Mesenchymal stem cell (in vitro differentiated cells and primary cell): ENCODE data around the gene DERA.

Source experiments
- DNase-seq: peaks from one replicate; pipeline ENCODE4 v3.0.0-alpha.2; 2013
- H2AFZ ChIP-seq: one replicate; pipeline ENCODE4 v1.6.1; 2013; ENCODE audit warnings: low read depth, mild to moderate bottlenecking, control low read depth, inconsistent platforms, low read length, moderate library complexity
- H2AK5ac ChIP-seq: 2 replicates; pipeline ENCODE4 v1.6.1; 2013; ENCODE audit warnings: low read length, moderate library complexity, mild to moderate bottlenecking, inconsistent platforms; ENCODE audit not compliant: severe bottlenecking
- H2BK120ac ChIP-seq: one replicate; pipeline ENCODE4 v1.6.1; 2013; ENCODE audit warnings: low read depth, mild to moderate bottlenecking, inconsistent platforms, low read length, moderate library complexity
- H2BK12ac ChIP-seq, 2 experiments: one replicate each; pipeline ENCODE4 v1.6.1; 2013; ENCODE audit warnings: inconsistent platforms in 2 of 2, low read length in 2 of 2, mild to moderate bottlenecking in 2 of 2, moderate library complexity in 2 of 2, control low read depth in 1 of 2
- H2BK15ac ChIP-seq: one replicate; pipeline ENCODE4 v1.6.1; 2013; ENCODE audit warnings: mild to moderate bottlenecking, low read depth, inconsistent platforms; ENCODE audit not compliant: poor library complexity, severe bottlenecking
- H2BK5ac ChIP-seq: 2 replicates; pipeline ENCODE4 v1.6.1; 2013; ENCODE audit warnings: low read depth, mild to moderate bottlenecking, low read length, control low read depth, inconsistent platforms; ENCODE audit not compliant: poor library complexity, severe bottlenecking
- H3K14ac ChIP-seq, 2 experiments: one replicate each; pipeline ENCODE4 v1.6.1; 2013; ENCODE audit warnings: inconsistent platforms in 2 of 2, low read length in 2 of 2, control low read depth in 1 of 2, mild to moderate bottlenecking in 1 of 2, moderate library complexity in 1 of 2
- H3K18ac ChIP-seq, 2 experiments: one replicate each; pipeline ENCODE4 v1.6.1; 2013; ENCODE audit warnings: inconsistent platforms in 2 of 2, low read length in 2 of 2, control low read depth in 1 of 2, low read depth in 1 of 2, mild to moderate bottlenecking in 1 of 2
- H3K23ac ChIP-seq, 2 experiments: one replicate each; pipeline ENCODE4 v1.6.1; 2013; ENCODE audit warnings: inconsistent platforms in 2 of 2, low read length in 2 of 2, mild to moderate bottlenecking in 2 of 2, moderate library complexity in 2 of 2, control low read depth in 1 of 2
- H3K27ac ChIP-seq: 2 replicates; pipeline ENCODE4 v1.5.1; 2013; ENCODE audit warnings: mild to moderate bottlenecking, moderate library complexity, low read length, control low read depth, inconsistent platforms; ENCODE audit not compliant: poor library complexity, severe bottlenecking
- H3K27me3 ChIP-seq, 2 experiments: 2 replicates each; pipeline versions ENCODE4 v1.6.1 to v1.7.0; 2013; ENCODE audit warnings: low read length in 2 of 2, mild to moderate bottlenecking in 2 of 2, moderate library complexity in 2 of 2, control low read depth in 1 of 2, inconsistent platforms in 1 of 2; ENCODE audit not compliant: control insufficient read depth in 1 of 2, insufficient read depth in 1 of 2
- H3K36me3 ChIP-seq, 2 experiments: 2 replicates each; pipeline versions ENCODE4 v1.6.1 to v1.7.0; 2013; ENCODE audit warnings: low read length in 2 of 2, control low read depth in 1 of 2, inconsistent platforms in 1 of 2, low read depth in 1 of 2, mild to moderate bottlenecking in 1 of 2; ENCODE audit not compliant: insufficient read depth in 2 of 2, control insufficient read depth in 1 of 2
- H3K4ac ChIP-seq, 2 experiments: one replicate each; pipeline ENCODE4 v1.6.1; 2013; ENCODE audit warnings: inconsistent platforms in 2 of 2, low read length in 2 of 2, mild to moderate bottlenecking in 2 of 2, moderate library complexity in 2 of 2, control low read depth in 1 of 2, low read depth in 1 of 2
- H3K4me1 ChIP-seq: 2 replicates; pipeline ENCODE4 v1.6.1; 2013; ENCODE audit warnings: low read depth, low read length, control low read depth; ENCODE audit not compliant: control insufficient read depth, insufficient read depth
- H3K4me2 ChIP-seq: 2 replicates; pipeline ENCODE4 v1.6.1; 2013; ENCODE audit warnings: low read length, mild to moderate bottlenecking, inconsistent platforms; ENCODE audit not compliant: poor library complexity, severe bottlenecking
- H3K4me3 ChIP-seq, 2 experiments: 2 replicates each; pipeline versions ENCODE4 v1.5.1 to v1.7.0; 2013; ENCODE audit warnings: low read length in 2 of 2, mild to moderate bottlenecking in 2 of 2, control low read depth in 1 of 2, low read depth in 1 of 2; ENCODE audit not compliant: insufficient read depth in 1 of 2
- H3K79me1 ChIP-seq: replicated peaks from 2 replicates; pipeline ENCODE4 v1.6.1; 2013; ENCODE audit warnings: mild to moderate bottlenecking, control low read depth, low read length, inconsistent platforms; ENCODE audit not compliant: poor library complexity, severe bottlenecking
- H3K9ac ChIP-seq: 2 replicates; pipeline ENCODE4 v1.7.0; 2013; ENCODE audit warnings: mild to moderate bottlenecking, low read length, moderate library complexity
- H3K9me3 ChIP-seq: 2 replicates; pipeline ENCODE4 v1.7.0; 2013; ENCODE audit warnings: mild to moderate bottlenecking, low read length; ENCODE audit not compliant: control insufficient read depth
- H4K8ac ChIP-seq: one replicate; pipeline ENCODE4 v1.6.1; 2013; ENCODE audit warnings: inconsistent platforms, mild to moderate bottlenecking, low read length, moderate library complexity
- H4K91ac ChIP-seq: one replicate; pipeline ENCODE4 v1.6.1; 2013; ENCODE audit warnings: mild to moderate bottlenecking, low read length, inconsistent platforms
- WGBS: methylation state at CpG from one replicate; pipeline ENCODE4 v1.1.7; 2013; ENCODE audit warnings: mixed read lengths; 5-methylcytosine and 5-hydroxymethylcytosine counted together

Gene DERA

GRCh38 chr12:15987696-15988095 lies 76.6 kb downstream of the DERA start:
- DNase-seq: no peak
- Histone ChIP-seq H3K23ac (no peak overlapping the region), H3K9me3 (no peaks in the 10 kb centered on the region), H3K4me1 (no peaks in the 10 kb centered on the region), H2BK5ac (no peak overlapping the region), H2BK120ac (no peak overlapping the region), H3K4ac (no peak overlapping the region), H2AK5ac (no peak overlapping the region), H4K91ac (no peak overlapping the region), H3K14ac (no peak overlapping the region), H3K36me3 (peaks cover 20 to 54% of the 10 kb centered on the region in 2 experiments), H3K4me3 (no peak overlapping the region), H4K8ac (no peak overlapping the region), H3K4me2 (no peak overlapping the region), H3K27me3 (no peaks in the 10 kb centered on the region), H2BK15ac (no peak overlapping the region), H3K27ac (no peak overlapping the region), H2BK12ac (no peak overlapping the region), H2AFZ (no peak overlapping the region), H3K79me1 (peaks cover 26% of the 10 kb centered on the region), H3K18ac (no peak overlapping the region), H3K9ac (no peak overlapping the region)
- 98% methylated on average over 11 of the region's 11 CpGs for WGBS

- no peak overlapping the region for H3K4me3 ChIP-seq
- no peak overlapping the region for H2BK15ac ChIP-seq
- H3K79me1 ChIP-seq: peaks cover 16% of the 10 kb centered on the region
- peaks cover 17 to 42% of the 10 kb centered on the region in 2 experiments for H3K36me3 ChIP-seq
- no peak overlapping the region for H3K14ac ChIP-seq
- 92% methylated on average over 4 of the region's 6 CpGs for WGBS
- H3K4ac ChIP-seq: no peak overlapping the region
- H2AK5ac ChIP-seq: no peak overlapping the region
- no peak for DNase-seq
- H3K27me3 ChIP-seq: no peaks in the 10 kb centered on the region
- H2AFZ ChIP-seq: no peak overlapping the region
- H3K9ac ChIP-seq: no peak overlapping the region
- no peak overlapping the region for H3K4me2 ChIP-seq
- no peak overlapping the region for H4K91ac ChIP-seq
- H4K8ac ChIP-seq: no peak overlapping the region
- no peak overlapping the region for H3K18ac ChIP-seq
- H3K9me3 ChIP-seq: no peaks in the 10 kb centered on the region
- no peak overlapping the region for H2BK120ac ChIP-seq
- no peaks in the 10 kb centered on the region for H3K4me1 ChIP-seq
- H3K27ac ChIP-seq: no peak overlapping the region
- H2BK5ac ChIP-seq: no peak overlapping the region
- no peak overlapping the region for H3K23ac ChIP-seq
- no peak overlapping the region for H2BK12ac ChIP-seq
These were observed 78.0 kb downstream of the DERA start for GRCh38 chr12:15988983-15989755.

- no peak overlapping the region for H2AK5ac ChIP-seq
- no peak overlapping the region for H2AFZ ChIP-seq
- H3K4me3 ChIP-seq: no peak overlapping the region
- H3K23ac ChIP-seq: no peak overlapping the region
- H2BK15ac ChIP-seq: no peak overlapping the region
- no peak overlapping the region for H3K9ac ChIP-seq
- peaks cover 3 to 10% of the 10 kb centered on the region in 2 experiments for H3K36me3 ChIP-seq
- no peaks in the 10 kb centered on the region for H3K27me3 ChIP-seq
- no peak overlapping the region for H3K14ac ChIP-seq
- H3K18ac ChIP-seq: no peak overlapping the region
- no peak overlapping the region for H2BK5ac ChIP-seq
- no peak overlapping the region for H4K91ac ChIP-seq
- H3K27ac ChIP-seq: no peak overlapping the region
- H2BK12ac ChIP-seq: no peak overlapping the region
- no peak for DNase-seq
- peaks cover 2% of the 10 kb centered on the region for H3K4me1 ChIP-seq
- H4K8ac ChIP-seq: no peak overlapping the region
- 100% methylated on average over 2 of the region's 4 CpGs for WGBS
- H3K79me1 ChIP-seq: peaks cover 13% of the 10 kb centered on the region
- no peak overlapping the region for H3K4me2 ChIP-seq
- H3K4ac ChIP-seq: no peak overlapping the region
- no peak overlapping the region for H2BK120ac ChIP-seq
- H3K9me3 ChIP-seq: no peaks in the 10 kb centered on the region
These were observed 84.7 kb downstream of the DERA start for GRCh38 chr12:15995801-15996200.

- no peak overlapping the region for H3K4ac ChIP-seq
- no peak overlapping the region for H3K14ac ChIP-seq
- H3K9ac ChIP-seq: no peak overlapping the region
- H3K4me2 ChIP-seq: no peak overlapping the region
- no peak overlapping the region for H2BK120ac ChIP-seq
- H2AFZ ChIP-seq: no peak overlapping the region
- H3K4me1 ChIP-seq: peaks cover 2% of the 10 kb centered on the region
- peak; percentile 34 for DNase-seq
- no peak overlapping the region for H3K27ac ChIP-seq
- no peak overlapping the region for H4K91ac ChIP-seq
- no peak overlapping the region for H3K4me3 ChIP-seq
- H3K23ac ChIP-seq: no peak overlapping the region
- no peaks in the 10 kb centered on the region for H3K9me3 ChIP-seq
- peaks cover 3 to 8% of the 10 kb centered on the region in 2 experiments for H3K36me3 ChIP-seq
- no peaks in the 10 kb centered on the region for H3K27me3 ChIP-seq
- no peak overlapping the region for H3K18ac ChIP-seq
- 100% methylated on average over 3 of the region's 3 CpGs for WGBS
- no peak overlapping the region for H2BK5ac ChIP-seq
- H2BK12ac ChIP-seq: no peak overlapping the region
- no peak overlapping the region for H4K8ac ChIP-seq
- peaks cover 13% of the 10 kb centered on the region for H3K79me1 ChIP-seq
- H2BK15ac ChIP-seq: no peak overlapping the region
- H2AK5ac ChIP-seq: no peak overlapping the region
These were observed 85.1 kb downstream of the DERA start for GRCh38 chr12:15996254-15996653.
